HG03439 (cell line): Measurements from ENCODE around the gene TECRL.

Source experiments
- ATAC-seq: cut with Tn5 transposase; IDR thresholded peaks from one replicate; pipeline ENCODE4 v1.9.1; 2021; ENCODE audit warnings: mild to moderate bottlenecking, moderate library complexity; ENCODE audit not compliant: unreplicated experiment

TECRL gene, protein sequence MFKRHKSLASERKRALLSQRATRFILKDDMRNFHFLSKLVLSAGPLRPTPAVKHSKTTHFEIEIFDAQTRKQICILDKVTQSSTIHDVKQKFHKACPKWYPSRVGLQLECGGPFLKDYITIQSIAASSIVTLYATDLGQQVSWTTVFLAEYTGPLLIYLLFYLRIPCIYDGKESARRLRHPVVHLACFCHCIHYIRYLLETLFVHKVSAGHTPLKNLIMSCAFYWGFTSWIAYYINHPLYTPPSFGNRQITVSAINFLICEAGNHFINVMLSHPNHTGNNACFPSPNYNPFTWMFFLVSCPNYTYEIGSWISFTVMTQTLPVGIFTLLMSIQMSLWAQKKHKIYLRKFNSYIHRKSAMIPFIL

DNA sequence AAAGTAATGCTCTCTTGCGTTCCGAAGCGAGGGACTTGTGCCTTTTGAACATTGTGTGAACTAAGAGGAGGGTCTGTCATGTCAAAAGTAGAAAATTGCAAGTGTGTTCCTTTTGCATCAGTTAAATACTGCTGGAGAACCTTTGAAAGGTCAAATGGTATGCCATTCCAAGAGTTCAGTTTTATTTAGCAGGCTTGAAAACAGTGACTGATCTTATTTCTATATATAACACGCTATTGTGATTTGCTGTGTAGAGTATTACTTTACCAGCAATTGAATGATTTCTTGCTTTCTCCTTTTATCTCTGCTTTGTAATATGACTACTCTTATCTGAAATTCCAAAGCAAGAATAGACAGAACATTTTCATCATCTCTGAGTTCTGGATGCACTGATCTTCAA, at the start of gene TECRL:
Gene TECRL (minus strand): TSS at position 151 of the 400 bp plus-strand sequence. CDS start 99 bp downstream, at position 52.
- no peak for ATAC-seq

- no peak for ATAC-seq
These were observed 23.4 kb upstream of the TECRL start for GRCh38 chr4:64432674-64433073.

DNA sequence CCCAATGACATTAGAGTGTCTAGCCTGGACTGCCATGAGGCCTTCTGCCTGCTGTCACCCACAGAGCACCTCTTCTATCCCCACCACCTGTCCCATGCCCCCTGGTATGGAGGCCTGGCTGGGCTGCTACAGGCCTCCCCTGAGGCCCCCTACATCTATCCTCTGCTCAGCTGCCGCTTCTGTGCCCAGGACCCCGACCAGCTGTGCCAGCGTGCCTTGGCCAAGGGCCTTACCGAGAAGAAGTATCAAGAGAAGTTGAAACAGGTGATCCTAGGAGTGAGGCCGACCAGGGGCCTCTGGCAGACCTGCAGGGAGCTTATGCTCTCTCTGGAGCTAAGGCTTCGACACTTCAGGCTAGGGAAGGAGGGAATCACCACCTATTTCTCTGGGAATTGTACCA, 21.7 kb upstream of the TECRL start:
- no peak for ATAC-seq

GRCh38 chr4:64417974-64418373, 8.7 kb upstream of the TECRL start:
- no peak for ATAC-seq

GRCh38 chr4:64407000-64407399, 2.2 kb downstream of the TECRL start:
- no peak for ATAC-seq

- ATAC-seq, result no peak
These were observed 3.5 kb downstream of the TECRL start for GRCh38 chr4:64405761-64406160.

DNA sequence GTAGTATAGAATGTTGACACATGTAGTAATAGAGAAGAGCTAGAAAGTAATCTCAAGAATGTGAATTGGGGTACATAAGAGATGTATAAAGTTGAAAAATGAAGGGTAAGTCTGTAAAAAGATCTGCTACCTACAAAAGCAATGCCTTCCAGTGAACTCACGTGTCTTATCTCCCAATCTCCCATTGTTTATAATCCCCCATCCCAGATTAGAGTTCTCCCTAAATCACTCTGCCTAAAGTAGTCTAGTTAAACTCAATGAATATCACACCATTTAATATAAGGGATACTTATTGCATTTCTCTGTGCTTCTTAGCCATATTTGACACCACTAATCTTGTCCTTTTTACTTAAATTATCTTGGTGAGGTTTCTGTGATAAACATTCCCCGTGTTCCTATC, 6.6 kb downstream of the TECRL start:
- ATAC-seq, result no peak

GRCh38 chr4:64399313-64400109, 9.7 kb downstream of the TECRL start:
- no peak for ATAC-seq

- no peak for ATAC-seq
These were observed 14.8 kb downstream of the TECRL start for GRCh38 chr4:64394469-64394868.

DNA sequence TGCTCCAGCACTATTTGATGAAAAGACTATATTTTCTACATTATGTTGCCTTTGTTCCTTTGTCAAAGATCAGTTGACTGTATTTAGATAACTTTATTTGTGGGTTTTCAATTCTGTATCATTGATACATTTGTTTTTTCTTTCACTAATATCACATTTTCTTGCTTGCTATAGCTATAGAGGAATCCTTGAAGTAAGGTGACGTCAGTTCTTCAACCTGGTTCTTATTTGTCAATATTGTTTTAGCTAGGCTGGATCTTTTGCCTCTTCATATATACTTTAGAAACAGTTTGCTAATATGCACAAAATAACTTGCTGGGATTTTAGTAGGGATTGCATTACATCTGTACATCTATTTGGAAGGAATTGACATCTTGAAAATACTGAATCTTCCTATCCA, 21.0 kb downstream of the TECRL start:
- ATAC-seq, result no peak

GRCh38 chr4:64385220-64385619, 24.0 kb downstream of the TECRL start:
- ATAC-seq, result no peak

- ATAC-seq, result no peak
These were observed 24.7 kb downstream of the TECRL start for GRCh38 chr4:64384237-64385203.

DNA sequence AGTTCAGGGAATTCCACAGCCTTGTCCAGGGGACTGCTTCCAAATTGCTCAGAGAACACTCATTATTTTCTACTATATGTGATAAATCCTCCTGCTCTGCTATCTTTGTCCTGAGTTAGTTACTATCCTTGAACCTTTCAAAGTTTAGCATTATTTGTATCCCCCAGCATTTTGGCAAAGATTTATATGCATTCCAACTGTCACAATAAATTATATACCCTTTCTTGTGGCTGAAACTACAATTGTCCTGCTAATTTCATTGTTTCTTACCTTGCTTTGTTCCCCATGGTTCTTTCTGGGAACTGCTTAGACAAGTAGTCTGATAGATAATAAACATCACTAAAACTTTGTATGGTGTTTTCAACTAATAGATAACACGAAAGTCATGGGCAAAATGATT, 40.5 kb downstream of the TECRL start:
- ATAC-seq, result no peak

GRCh38 chr4:64361399-64361740, 47.9 kb downstream of the TECRL start:
- no peak for ATAC-seq

GRCh38 chr4:64360664-64361398, 48.4 kb downstream of the TECRL start:
- ATAC-seq, result no peak

GRCh38 chr4:64359489-64359888, 49.8 kb downstream of the TECRL start:
- no peak for ATAC-seq

GRCh38 chr4:64353904-64354303, 55.3 kb downstream of the TECRL start:
- ATAC-seq, result no peak

DNA sequence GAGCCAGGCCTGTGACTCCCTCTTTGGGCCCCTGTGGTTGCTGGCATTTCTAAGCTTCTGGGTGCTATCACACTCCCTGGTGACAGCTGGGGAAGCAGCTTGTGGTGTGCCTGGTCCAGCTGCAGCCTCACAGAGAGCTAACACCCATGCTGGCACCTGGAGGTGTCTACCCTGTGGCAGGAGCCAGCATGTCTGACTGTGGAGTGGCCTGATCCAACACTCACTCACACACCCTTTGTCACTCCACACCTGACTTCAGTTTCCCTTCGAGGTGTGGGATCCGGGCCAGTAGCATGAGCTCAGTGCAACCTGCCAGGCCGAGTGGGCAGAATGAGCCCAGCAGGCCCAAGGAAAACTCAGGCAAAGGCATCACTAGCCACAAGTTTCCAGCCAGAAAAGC, 67.5 kb downstream of the TECRL start:
- ATAC-seq, result no peak

DNA sequence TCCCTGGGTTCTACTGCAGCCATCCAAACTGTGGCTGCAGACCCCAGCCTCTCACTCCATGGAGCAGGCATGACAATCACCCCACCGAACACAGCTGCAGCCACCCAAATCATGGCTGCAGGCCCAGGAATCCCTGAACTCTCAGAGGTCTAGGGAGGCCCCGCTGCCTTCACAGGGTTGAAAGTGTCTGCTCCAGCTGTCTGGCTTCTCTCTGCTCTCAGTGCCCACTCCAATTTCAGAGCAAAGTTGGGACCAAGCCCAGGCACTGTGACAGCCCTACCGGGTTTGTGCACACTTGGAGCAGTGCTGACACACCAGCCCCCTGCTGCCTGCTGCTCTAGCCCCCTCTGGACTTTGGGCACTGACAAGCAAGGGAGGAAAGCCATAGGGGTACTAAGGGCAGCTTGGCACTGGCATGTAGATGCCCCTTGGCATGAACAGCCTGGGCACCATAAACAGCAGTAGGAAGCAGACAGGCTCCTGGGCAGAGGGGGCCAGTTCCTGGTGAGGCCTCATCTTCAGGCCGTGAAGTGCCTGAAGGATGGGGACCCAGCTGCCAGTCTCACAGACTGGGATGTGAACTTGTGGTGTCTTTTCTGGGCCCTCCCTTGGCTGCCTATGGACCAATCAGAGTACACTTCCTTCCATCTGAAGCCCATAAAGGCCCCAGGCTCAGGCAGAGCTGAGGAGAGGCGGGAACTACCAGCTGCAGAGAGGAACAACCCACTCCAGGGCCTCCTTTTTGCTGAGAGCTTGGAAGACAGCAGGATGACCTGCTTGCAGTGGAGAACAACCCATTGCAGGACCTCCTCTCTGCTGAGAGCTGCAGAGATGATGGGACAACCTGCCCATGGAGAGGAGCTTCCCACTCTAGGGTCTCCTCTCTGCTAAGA, 68.8 kb downstream of the TECRL start:
- ATAC-seq, result no peak

- no peak for ATAC-seq
These were observed 74.3 kb downstream of the TECRL start for GRCh38 chr4:64334964-64335363.
